ENCODE data around the gene TLK1. TPM values are rescaled to one million over a fixed set of nuclear protein-coding genes. Genes with fewer than 3 reads are reported as not detected.

TLK1 gene
- total RNA-seq, result 4.4 and 11.6 TPM in 2 replicates

DNA sequence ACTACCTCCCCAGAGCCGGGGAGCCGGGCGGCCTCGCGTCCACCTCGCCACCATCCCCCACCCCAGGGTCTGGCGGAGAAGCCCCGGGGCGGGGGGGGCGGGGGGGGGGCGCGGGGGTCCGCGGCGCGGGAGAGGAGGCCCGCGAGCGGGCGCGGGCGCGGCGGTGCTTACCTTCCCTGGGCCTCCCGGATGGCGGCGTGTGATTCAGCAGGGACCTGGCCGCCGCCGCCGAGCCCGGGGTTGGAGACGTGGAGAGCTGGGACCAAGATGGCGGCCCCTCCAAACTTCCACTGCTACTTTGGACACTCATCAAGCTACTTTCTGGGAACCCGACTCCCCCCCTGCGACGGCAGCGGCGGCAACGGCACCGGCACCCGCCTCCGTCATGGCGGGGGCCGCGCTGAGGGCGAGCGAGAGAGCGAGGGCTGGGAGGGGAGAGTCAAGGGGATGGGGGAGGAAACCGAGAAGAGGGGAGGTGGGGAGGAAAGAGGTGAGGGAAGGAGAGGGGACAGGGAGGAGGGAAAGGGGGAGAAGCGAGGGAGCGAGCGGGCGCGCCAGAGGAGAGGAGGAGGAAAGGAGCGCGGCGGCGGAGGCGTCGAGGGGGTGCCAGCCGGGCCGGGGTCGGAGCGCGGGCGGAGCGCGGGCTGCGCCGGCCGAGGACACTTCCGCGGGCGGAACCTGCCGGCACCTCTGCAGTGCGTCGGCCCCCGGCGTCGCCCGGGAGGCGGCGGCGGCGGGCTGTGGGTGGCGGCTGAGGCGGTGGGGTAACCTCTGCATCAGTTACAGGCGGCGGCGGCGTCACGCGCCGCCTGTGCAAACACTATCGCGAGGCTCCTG, at the start of gene TLK1:
Gene TLK1, minus strand, starts transcription at position 775 of the 837 bp plus-strand sequence. Its CDS starts 465 bp downstream, at position 310.

Other genes with a start within 250 kb of the TLK1 start
- gene GORASP2, start 231.6 kb downstream of the TLK1 start, total RNA-seq, result 104 and 111 TPM in 2 replicates

Measured in bronchus fibroblast of lung (primary cell).